ENCODE measurements around the gene AP3D1. TPM values are rescaled to one million over a fixed set of nuclear protein-coding genes. Genes with fewer than 3 reads are reported as not detected.

Gene AP3D1
- total and polyA plus RNA-seq, 7 experiments from 2014 or later, result 12.3 to 106 (median 78.3) TPM

- Mint-ChIP-seq H3K27ac (peak overlapping the region in 3 of 9 donors; percentile 33 to 73 (median 64)), H3K9me3 (no peaks in the 10 kb centered on the region), H3K4me3 (peak overlapping the region in 9 of 10 donors; percentile 14 to 68 (median 49)), H3K4me1 (peaks cover 33 to 76% (median 43%) of the 10 kb centered on the region in 7 donors), H3K27me3 (no peaks in the 10 kb centered on the region), H3K36me3 (peaks cover 0 to 2% (median 0%) of the 10 kb centered on the region in 5 donors)
- CTCF ChIA-PET, result interaction anchor here (0.6 kb wide), 1 partner anchor 143 kb away, joined by 3 read pairs; no protein-coding TSS in a partner anchor
- peak in 1 of 9 donors; percentile 22 for DNase-seq
- Histone ChIP-seq H3K4me1 (ENCODE audit: control insufficient read depth in 2 of 2, insufficient read depth in 2 of 2, low read length in 2 of 2) (peaks cover 28 to 30% of the 10 kb centered on the region in 2 donors), H3K27me3 (ENCODE audit: control insufficient read depth in 2 of 2, insufficient read depth in 2 of 2, low read length in 2 of 2) (no peaks in the 10 kb centered on the region), H3K9me3 (ENCODE audit: control insufficient read depth in 2 of 3, low read length in 3 of 3) (no peaks in the 10 kb centered on the region), H3K36me3 (ENCODE audit: control insufficient read depth in 2 of 3, insufficient read depth in 3 of 3, low read length in 3 of 3) (peaks cover 0 to 20% (median 0%) of the 10 kb centered on the region in 3 experiments), H3K27ac (ENCODE audit: low read depth, low read length) (peak overlapping the region; percentile 13), H3K4me3 (ENCODE audit: low read length) (no peak overlapping the region)
- intact Hi-C loops (cut with micrococcal nuclease), result no loop called here
- POLR2A ChIA-PET, result no interaction called here
- no peak for ATAC-seq
These were observed 5.5 kb downstream of the AP3D1 start for GRCh38 chr19:2145831-2146241.

- no peak overlapping the region for H3K27ac ChIP-seq (ENCODE audit: low read depth, low read length)
- peaks cover 16 to 19% of the 10 kb centered on the region in 2 donors for H3K4me1 ChIP-seq (ENCODE audit: control insufficient read depth in 2 of 2, insufficient read depth in 2 of 2, low read length in 2 of 2)
- H3K9me3 ChIP-seq (ENCODE audit: control insufficient read depth in 2 of 3, low read length in 3 of 3), result no peaks in the 10 kb centered on the region
- ChIA-PET POLR2A (no interaction called here), CTCF (no interaction called here)
- no peaks in the 10 kb centered on the region for H3K27me3 ChIP-seq (ENCODE audit: control insufficient read depth in 2 of 2, insufficient read depth in 2 of 2, low read length in 2 of 2)
- no peak overlapping the region for H3K27ac Mint-ChIP-seq
- peaks cover 0 to 29% (median 0%) of the 10 kb centered on the region in 3 experiments for H3K36me3 ChIP-seq (ENCODE audit: control insufficient read depth in 2 of 3, insufficient read depth in 3 of 3, low read length in 3 of 3)
- peak overlapping the region in 2 of 10 donors; percentile 16 to 27 for H3K4me3 Mint-ChIP-seq
- no peak for ATAC-seq
- H3K9me3 Mint-ChIP-seq, result no peaks in the 10 kb centered on the region
- DNase-seq, result no peak
- intact Hi-C loops (cut with micrococcal nuclease), result no loop called here
- no peaks in the 10 kb centered on the region for H3K27me3 Mint-ChIP-seq
- no peak overlapping the region for H3K4me3 ChIP-seq (ENCODE audit: low read length)
- H3K36me3 Mint-ChIP-seq, result no peaks in the 10 kb centered on the region
- H3K4me1 Mint-ChIP-seq, result peaks cover 20 to 63% (median 31%) of the 10 kb centered on the region in 7 donors
These were observed 7.2 kb downstream of the AP3D1 start for GRCh38 chr19:2144190-2144589.

GRCh38 chr19:2142173-2142829 is 9.1 kb downstream of the AP3D1 start:
- Histone ChIP-seq H3K4me3 (ENCODE audit: low read length) (no peak overlapping the region), H3K36me3 (ENCODE audit: control insufficient read depth in 2 of 3, insufficient read depth in 3 of 3, low read length in 3 of 3) (peaks cover 0 to 46% (median 4%) of the 10 kb centered on the region in 3 experiments), H3K27ac (ENCODE audit: low read depth, low read length) (no peak overlapping the region), H3K4me1 (ENCODE audit: control insufficient read depth in 2 of 2, insufficient read depth in 2 of 2, low read length in 2 of 2) (peaks cover 4 to 12% of the 10 kb centered on the region in 2 donors), H3K27me3 (ENCODE audit: control insufficient read depth in 2 of 2, insufficient read depth in 2 of 2, low read length in 2 of 2) (no peaks in the 10 kb centered on the region), H3K9me3 (ENCODE audit: control insufficient read depth in 2 of 3, low read length in 3 of 3) (no peaks in the 10 kb centered on the region)
- ChIA-PET CTCF (interaction anchor here (0.7 kb wide), 1 partner anchor 485 kb away, joined by 3 read pairs; no protein-coding TSS in a partner anchor), POLR2A (no interaction called here)
- ATAC-seq (no peak), DNase-seq (no peak)
- intact Hi-C loops (cut with micrococcal nuclease), result no loop called here
- no peak overlapping the region for H3K27ac Mint-ChIP-seq
- H3K36me3 Mint-ChIP-seq, result peaks cover 0 to 3% (median 0%) of the 10 kb centered on the region in 5 donors
- no peaks in the 10 kb centered on the region for H3K27me3 Mint-ChIP-seq
- no peak overlapping the region for H3K4me3 Mint-ChIP-seq
- H3K4me1 Mint-ChIP-seq, result peaks cover 12 to 46% (median 26%) of the 10 kb centered on the region in 7 donors
- H3K9me3 Mint-ChIP-seq, result no peaks in the 10 kb centered on the region

- Histone ChIP-seq H3K27ac (ENCODE audit: low read depth, low read length) (no peak overlapping the region), H3K36me3 (ENCODE audit: control insufficient read depth in 2 of 3, insufficient read depth in 3 of 3, low read length in 3 of 3) (peaks cover 0 to 54% (median 7%) of the 10 kb centered on the region in 3 experiments), H3K27me3 (ENCODE audit: control insufficient read depth in 2 of 2, insufficient read depth in 2 of 2, low read length in 2 of 2) (no peaks in the 10 kb centered on the region), H3K4me3 (ENCODE audit: low read length) (no peak overlapping the region), H3K4me1 (ENCODE audit: control insufficient read depth in 2 of 2, insufficient read depth in 2 of 2, low read length in 2 of 2) (peaks cover 0 to 4% of the 10 kb centered on the region in 2 donors), H3K9me3 (ENCODE audit: control insufficient read depth in 2 of 3, low read length in 3 of 3) (no peaks in the 10 kb centered on the region)
- Mint-ChIP-seq H3K27ac (no peak overlapping the region), H3K4me1 (peaks cover 5 to 27% (median 14%) of the 10 kb centered on the region in 7 donors), H3K4me3 (no peak overlapping the region), H3K27me3 (no peaks in the 10 kb centered on the region), H3K9me3 (no peaks in the 10 kb centered on the region), H3K36me3 (peaks cover 0 to 7% (median 2%) of the 10 kb centered on the region in 5 donors)
- intact Hi-C loops (cut with micrococcal nuclease), result no loop called here
- ChIA-PET CTCF (no interaction called here), POLR2A (no interaction called here)
- ATAC-seq (no peak), DNase-seq (no peak)
These were observed 11.2 kb downstream of the AP3D1 start for GRCh38 chr19:2140138-2140569.

GRCh38 chr19:2139385-2140137 is 11.8 kb downstream of the AP3D1 start:
- Histone ChIP-seq H3K27me3 (ENCODE audit: control insufficient read depth in 2 of 2, insufficient read depth in 2 of 2, low read length in 2 of 2) (no peaks in the 10 kb centered on the region), H3K36me3 (ENCODE audit: control insufficient read depth in 2 of 3, insufficient read depth in 3 of 3, low read length in 3 of 3) (peaks cover 0 to 49% (median 7%) of the 10 kb centered on the region in 3 experiments), H3K9me3 (ENCODE audit: control insufficient read depth in 2 of 3, low read length in 3 of 3) (no peaks in the 10 kb centered on the region), H3K4me1 (ENCODE audit: control insufficient read depth in 2 of 2, insufficient read depth in 2 of 2, low read length in 2 of 2) (no peaks in the 10 kb centered on the region), H3K27ac (ENCODE audit: low read depth, low read length) (no peak overlapping the region), H3K4me3 (ENCODE audit: low read length) (no peak overlapping the region)
- H3K4me1 Mint-ChIP-seq, result peaks cover 0 to 21% (median 9%) of the 10 kb centered on the region in 7 donors
- H3K36me3 Mint-ChIP-seq, result peaks cover 0 to 7% (median 2%) of the 10 kb centered on the region in 5 donors
- ChIA-PET CTCF (no interaction called here), POLR2A (no interaction called here)
- no peak overlapping the region for H3K27ac Mint-ChIP-seq
- no peak overlapping the region for H3K4me3 Mint-ChIP-seq
- DNase-seq (no peak), ATAC-seq (no peak)
- intact Hi-C loops (cut with micrococcal nuclease), result no loop called here
- H3K27me3 Mint-ChIP-seq, result no peaks in the 10 kb centered on the region
- H3K9me3 Mint-ChIP-seq, result no peaks in the 10 kb centered on the region

- peaks cover 0 to 8% (median 5%) of the 10 kb centered on the region in 7 donors for H3K4me1 Mint-ChIP-seq
- no peak overlapping the region for H3K4me3 Mint-ChIP-seq
- peaks cover 0 to 8% (median 2%) of the 10 kb centered on the region in 5 donors for H3K36me3 Mint-ChIP-seq
- no peaks in the 10 kb centered on the region for H3K27me3 ChIP-seq (ENCODE audit: control insufficient read depth in 2 of 2, insufficient read depth in 2 of 2, low read length in 2 of 2)
- H3K27ac ChIP-seq (ENCODE audit: low read depth, low read length), result no peak overlapping the region
- CTCF ChIA-PET, result no interaction called here
- DNase-seq (no peak), ATAC-seq (no peak)
- no peaks in the 10 kb centered on the region for H3K9me3 ChIP-seq (ENCODE audit: control insufficient read depth in 2 of 3, low read length in 3 of 3)
- no peaks in the 10 kb centered on the region for H3K4me1 ChIP-seq (ENCODE audit: control insufficient read depth in 2 of 2, insufficient read depth in 2 of 2, low read length in 2 of 2)
- no peaks in the 10 kb centered on the region for H3K27me3 Mint-ChIP-seq
- peaks cover 0 to 49% (median 7%) of the 10 kb centered on the region in 3 experiments for H3K36me3 ChIP-seq (ENCODE audit: control insufficient read depth in 2 of 3, insufficient read depth in 3 of 3, low read length in 3 of 3)
- no peak overlapping the region for H3K4me3 ChIP-seq (ENCODE audit: low read length)
- H3K9me3 Mint-ChIP-seq, result no peaks in the 10 kb centered on the region
- H3K27ac Mint-ChIP-seq, result no peak overlapping the region
- POLR2A ChIA-PET, result no interaction called here
- intact Hi-C loops (cut with micrococcal nuclease), result no loop called here
These were observed 13.2 kb downstream of the AP3D1 start for GRCh38 chr19:2138061-2138728.
